ENCODE data around the gene NFASC. TPM values are rescaled to one million over a fixed set of nuclear protein-coding genes. Genes with fewer than 3 reads are reported as not detected.

NFASC gene
- total RNA-seq, 1 donor from 2014 or later = 2.7 TPM

DNA sequence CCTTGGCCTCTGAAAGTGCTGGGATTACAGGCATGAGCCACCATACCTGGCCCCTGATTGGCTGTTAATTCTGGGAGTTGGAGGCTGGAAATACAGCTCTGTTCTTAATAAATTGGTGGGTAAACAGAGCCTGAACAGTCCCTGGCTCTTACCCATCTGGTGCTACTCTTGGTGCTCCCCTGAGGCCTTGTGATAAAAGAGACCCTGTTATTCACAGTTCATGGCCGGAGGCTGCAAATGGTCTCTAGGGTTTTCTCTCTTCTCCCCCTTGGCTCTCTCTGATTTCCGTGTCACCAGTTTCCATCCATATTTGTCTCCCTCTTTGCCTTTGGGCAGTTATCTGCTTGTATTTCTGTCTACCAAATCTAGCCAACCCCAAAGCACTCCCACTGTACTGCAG, 17.2 kb downstream of the NFASC start:
- ATAC-seq = no peak

DNA sequence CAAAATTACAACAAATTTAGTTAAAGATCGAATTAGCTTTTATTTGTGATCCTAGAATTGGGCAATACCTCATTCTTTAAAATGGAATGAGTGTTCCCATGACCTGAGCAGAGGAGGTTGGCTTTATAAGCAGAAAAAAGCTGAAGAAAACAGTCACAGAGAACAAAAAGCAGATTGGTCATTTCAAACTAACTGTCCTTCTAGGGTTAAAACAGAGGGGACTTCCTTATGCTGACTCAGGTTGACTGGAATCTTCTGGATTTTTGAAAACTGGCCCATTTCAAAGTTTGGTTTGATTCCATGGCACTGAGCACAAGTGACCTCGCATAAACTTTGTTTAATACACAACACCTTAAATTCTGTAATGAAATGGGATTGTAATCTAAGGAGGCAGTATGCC, 17.6 kb downstream of the NFASC start:
- DNase-seq (ENCODE audit: low spot score) = no peak
- peak; percentile 22 for ATAC-seq

More for the DNA sequence above, 17.2 kb downstream of the NFASC start:
- DNase-seq (ENCODE audit: low spot score) = no peak

DNA sequence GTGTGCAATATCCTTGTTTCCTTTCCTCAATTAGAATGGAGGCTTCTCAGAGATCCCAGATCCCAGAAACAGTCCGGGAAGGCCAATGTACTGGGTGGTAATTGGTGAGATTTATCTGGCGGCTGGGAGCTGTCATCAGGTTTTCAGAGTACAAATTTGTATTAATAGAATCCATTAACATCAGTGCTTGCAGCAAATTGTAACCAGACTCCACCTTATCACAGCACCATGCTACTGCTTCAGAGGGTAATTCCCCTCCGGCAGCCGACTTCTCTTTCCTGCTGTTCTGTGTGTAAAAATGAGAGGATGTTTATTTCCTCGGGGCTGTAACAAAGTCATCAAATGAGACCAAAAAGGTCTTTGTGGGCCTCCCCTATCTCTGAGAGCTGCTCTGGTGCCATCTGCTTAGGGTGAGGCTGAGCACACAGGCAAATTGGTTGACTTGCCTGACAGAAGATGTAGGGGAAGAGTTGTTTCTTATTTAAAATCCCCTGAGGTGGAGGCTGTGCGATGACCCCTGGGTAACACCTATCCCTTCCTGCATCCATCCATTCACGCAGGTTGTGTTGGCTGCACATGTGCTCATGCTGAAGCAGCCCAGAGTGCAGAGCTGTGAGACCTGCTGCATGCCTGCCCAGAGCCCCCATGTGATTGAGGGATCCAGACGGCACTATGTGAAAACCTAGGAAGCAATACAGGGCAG, 19.2 kb downstream of the NFASC start:
- no peak for DNase-seq (ENCODE audit: low spot score)
- no peak for ATAC-seq

DNA sequence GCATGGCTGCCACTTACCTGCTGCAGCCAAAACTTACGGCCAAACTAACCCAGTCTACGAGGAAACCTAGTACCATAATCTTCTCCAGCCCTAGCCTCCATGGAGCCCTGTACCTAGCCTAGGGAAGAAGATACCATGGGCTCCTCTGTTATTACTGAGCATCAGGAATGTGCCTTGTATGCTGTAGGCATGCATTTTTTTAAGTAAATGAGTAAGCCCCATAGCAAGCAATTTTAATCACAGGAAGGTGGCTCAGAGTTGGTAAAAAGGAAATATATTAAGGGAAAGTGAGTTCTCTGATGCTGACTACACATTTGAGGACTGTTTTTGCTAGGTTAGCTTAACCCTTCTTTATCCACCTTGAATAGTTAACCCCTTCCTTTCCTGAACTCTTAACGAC, 21.2 kb downstream of the NFASC start:
- ATAC-seq (no peak), DNase-seq (ENCODE audit: low spot score) (no peak)

DNA sequence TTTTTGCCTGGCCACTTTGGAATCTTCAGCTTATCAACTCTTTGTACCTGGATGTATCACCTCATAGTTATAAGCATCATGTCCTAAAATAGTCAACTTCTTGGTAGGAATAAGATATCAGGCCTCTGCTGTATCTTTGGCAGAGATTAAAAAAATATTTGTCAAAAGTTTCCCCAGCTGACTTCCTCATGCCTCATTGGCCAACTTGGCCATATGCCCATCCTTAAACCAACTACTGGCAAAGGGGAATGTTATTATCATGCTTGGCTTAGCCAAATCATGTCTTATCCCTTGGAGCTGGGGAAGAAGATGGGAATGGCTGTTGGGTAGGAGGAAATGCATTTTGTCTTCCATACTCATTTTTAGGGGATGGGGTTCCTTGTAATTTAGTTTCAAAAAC, 23.4 kb downstream of the NFASC start:
- no peak for DNase-seq (ENCODE audit: low spot score)
- ATAC-seq = no peak

DNA sequence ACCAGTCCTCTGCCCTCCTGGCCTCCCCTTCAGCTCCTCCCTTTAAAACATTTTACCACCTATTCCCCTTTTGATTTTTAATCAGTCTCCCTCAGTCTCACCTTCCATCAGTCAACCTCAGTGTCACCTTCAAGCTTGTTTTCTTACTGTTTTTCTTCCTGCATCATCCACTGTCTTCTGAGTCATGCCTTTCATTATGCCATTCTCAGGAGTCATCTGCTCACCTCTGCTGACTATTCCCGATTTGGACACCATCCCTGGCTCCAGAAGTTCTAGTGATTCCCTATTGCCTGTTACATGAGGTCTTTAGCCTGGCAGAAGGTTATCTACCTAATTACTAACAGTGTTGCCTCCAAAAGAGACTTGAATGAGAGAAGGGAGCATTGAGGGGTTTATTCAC, 23.9 kb downstream of the NFASC start:
- DNase-seq (ENCODE audit: low spot score) (no peak), ATAC-seq (no peak)

DNA sequence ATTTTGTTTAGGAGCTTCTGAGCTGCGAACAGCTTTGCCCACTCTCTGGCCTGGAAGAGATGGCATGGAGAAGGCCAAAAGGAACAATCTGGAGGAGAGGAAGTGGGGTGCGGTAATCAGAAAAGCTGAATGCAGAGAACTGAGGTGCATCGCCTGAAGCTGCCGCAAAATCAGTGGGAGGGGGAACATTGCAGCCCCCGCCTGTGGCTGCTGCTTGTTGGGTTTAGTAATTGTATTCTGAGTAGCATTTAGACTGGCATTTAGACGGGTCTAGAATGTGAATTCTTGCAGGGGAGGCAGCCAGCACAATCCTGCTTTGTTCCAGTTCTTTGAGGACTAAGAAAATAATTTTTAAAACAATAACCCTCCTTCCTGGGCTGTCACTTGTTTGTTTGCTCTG, 25.4 kb downstream of the NFASC start:
- ATAC-seq = no peak
- no peak for DNase-seq (ENCODE audit: low spot score)

DNA sequence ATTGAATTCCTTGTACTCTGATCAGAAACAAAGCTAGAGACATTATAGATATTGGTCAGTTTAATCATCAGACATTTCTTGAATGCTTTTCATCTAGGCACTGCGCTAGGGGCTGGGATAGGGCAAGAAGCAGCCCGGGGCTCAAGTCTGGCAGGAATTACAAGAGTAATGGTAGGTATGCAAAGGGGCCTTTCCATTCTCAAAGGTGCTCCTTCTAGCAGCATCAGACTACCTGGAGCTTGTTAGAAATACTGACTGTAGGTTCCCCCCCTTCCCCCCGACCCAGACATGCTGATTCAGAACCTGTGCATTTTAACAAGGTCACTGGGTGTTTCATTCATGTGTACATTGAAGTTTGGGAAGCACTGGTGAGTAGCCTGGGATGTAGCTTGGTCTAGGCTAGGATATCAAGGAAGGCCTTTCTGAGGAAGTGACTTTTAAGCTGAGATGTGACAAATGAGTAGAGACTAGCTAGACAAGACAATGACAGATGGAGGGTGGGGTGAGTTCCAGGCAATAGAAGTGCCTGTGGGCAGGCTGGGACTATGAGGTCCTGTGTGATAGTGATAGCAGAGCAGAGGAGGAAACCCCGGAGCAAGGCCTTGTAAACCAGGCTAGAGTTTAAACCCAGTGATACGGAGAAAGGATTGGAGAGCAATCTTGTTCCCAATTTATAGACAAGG, 26.3 kb downstream of the NFASC start:
- no peak for ATAC-seq

DNA sequence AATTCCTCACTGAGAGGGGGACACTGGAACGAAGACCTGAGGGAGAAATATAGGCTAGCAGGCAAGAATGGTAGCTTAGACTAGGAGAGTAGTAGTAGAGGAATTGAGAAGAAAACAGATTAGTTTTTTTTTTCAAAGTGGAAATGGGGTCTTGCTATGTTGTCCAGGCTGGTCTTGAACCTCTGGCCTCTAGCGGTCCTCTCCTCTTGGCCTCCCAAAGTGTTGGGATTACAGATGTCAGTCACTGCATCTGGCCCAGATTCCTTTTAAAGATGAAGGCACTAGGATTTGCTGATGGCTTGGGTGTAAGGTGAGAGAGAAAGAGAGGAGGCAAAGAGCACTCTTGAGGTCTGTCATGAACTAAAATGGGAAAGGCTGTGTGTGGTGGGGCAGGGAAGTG, 30.1 kb downstream of the NFASC start:
- no peak for ATAC-seq
- no peak for DNase-seq (ENCODE audit: low spot score)

More for the DNA sequence above, 26.3 kb downstream of the NFASC start:
- no peak for DNase-seq (ENCODE audit: low spot score)

DNA sequence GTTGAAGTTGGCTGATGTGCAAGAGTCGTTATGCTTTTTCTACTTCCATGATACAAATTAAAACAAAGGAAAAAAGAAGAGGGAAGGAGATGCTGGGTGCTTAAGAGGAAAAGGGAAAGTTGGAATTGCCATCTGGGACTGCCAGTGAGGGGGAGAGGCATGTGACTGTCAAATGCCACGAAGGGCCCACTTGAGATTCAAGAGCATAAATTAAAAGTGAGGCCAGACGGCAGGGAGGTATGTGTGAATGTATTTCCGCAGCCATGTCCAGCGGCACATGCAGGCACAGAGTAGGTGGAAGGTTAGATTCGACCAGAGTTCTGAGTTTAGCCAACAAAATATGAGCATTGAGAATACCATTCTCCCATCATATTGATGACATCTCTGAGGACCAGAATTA, 32.0 kb downstream of the NFASC start:
- no peak for ATAC-seq
- no peak for DNase-seq (ENCODE audit: low spot score)

DNA sequence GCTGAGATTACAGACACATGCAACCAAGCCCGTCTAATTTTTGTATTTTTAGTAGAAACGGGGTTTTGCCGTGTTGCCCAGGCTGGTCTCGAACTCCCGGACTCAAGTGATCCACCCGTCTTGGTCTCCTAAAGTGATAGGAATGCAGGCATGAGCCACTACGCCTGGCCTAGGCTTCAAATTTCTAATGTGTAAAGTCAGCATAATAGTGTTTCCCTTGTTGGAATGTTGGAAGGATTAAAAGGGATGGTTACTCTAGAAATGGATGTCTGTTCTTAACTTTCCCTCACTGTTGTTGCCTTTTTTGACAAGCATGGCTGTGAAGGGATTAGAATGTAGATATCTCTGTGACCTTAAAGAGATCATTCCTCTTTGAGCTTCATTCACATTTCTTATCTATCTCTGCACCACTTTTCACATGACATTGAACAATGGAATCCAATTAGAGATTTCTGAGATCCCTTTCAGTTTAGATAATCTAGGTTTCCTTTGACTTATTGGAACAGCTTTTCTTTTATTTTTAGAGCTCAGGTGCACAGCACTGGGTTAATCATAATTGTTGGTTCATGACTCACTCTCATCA, 33.7 kb downstream of the NFASC start:
- DNase-seq (ENCODE audit: low spot score) (no peak), ATAC-seq (no peak)

DNA sequence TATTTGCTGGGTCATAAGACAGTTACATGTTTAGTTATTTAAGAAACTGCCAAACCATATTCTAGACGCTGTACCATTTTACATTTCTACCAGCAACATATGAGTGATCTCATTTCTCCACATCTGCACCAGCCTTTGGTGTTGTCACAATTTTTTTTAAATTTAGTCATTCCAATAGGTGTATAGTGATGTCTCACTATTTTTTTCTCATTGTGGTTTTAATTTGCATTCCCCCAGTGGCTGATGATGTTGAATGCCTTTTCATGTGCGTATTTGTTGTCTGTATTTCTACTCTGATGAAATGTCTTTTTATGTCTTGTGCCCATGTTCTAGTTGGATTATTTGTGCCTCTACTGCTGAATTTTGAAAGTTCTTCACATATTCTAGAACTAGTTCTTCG, 38.4 kb downstream of the NFASC start:
- ATAC-seq (no peak), DNase-seq (ENCODE audit: low spot score) (no peak)

DNA sequence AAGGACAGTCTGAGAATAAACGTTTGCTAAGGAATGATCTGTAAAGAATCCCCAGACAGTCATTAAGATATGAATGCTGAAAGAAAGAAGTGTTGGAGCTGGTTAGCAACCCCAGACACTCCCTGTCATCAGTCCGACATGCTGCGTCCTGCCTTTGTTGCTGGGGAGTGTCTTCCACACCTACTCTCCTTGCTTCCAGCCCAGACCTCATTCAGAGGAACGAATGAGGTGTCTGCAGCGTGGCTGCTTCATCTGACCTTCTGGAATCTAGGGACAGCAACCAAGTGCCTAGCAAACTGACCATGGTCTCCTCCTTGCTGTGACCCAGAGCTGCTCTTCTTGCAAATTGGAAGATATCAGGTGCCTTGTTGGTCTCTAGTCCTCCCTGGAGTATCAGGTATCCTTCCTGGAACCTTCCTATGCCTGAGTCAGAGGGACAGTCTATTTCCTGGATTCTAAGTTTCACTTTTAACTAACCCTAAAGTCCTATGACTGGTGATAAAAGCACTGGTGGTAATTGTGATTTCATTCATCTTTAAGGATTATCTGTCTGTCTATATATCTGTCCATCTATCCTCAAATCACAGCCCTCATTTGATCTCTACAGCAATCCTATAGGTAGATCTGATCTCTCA, 45.3 kb downstream of the NFASC start:
- DNase-seq (ENCODE audit: low spot score) (no peak), ATAC-seq (no peak)

DNA sequence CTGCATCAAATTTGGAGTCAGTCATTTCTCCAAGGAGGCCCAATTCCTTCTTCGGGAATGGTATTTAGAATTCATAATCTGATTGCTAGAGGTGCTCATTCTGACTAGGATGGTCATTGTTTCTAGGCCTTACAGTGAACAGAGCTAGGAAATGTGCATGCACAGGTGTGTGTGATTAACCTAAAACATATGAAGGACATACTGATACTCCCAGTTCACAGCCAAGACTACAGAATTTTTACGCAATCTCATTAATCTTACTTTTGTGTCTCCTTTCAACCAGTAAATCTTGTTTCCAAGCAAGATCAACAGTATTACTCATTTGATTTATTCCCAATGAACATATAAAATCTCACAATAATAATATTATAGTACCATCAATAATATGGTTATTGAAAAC, 47.1 kb downstream of the NFASC start:
- DNase-seq (ENCODE audit: low spot score) (no peak), ATAC-seq (no peak)

DNA sequence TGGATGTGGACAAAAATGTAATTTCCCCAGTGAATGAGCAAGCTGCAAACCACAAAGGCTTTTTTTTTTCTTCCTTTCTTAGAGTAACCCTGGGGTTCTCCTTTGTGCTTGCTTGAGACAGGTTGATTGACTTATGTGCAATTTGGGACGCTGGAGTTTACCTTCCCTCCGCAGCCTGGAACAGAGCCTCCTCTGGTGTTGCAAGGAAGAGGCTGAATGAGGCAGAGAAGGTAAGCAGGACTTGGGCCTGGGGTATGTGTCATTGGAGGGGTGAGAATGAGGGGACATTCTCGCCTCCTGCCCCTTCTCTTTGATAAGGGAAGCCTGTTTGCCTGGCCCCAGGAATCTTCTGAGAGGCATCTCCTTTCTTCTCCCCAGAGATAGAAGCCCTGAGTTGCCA, 49.8 kb downstream of the NFASC start:
- ATAC-seq = peak; percentile 40
- no peak for DNase-seq (ENCODE audit: low spot score)

DNA sequence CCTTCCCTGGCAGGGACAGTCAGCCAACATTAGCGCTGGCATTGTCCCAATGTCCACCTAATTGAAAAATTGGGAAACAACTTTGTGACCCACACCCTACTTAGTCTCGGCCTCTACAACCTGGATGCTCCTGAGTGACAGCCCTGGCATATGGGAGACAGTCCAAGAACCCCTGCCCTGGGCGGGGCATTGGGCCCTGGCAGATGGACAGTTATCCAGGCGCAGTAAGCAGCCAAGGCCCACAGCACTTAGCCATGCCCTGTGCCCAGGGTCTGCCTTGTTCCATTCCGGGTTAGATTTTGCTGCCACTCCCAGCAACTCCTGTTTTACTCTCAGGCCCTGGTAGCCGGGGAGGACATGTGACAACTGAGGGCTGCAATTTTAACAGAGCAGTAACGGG, 50.3 kb downstream of the NFASC start:
- ATAC-seq (peak; percentile 95), DNase-seq (ENCODE audit: low spot score) (peak; percentile 80)

DNA sequence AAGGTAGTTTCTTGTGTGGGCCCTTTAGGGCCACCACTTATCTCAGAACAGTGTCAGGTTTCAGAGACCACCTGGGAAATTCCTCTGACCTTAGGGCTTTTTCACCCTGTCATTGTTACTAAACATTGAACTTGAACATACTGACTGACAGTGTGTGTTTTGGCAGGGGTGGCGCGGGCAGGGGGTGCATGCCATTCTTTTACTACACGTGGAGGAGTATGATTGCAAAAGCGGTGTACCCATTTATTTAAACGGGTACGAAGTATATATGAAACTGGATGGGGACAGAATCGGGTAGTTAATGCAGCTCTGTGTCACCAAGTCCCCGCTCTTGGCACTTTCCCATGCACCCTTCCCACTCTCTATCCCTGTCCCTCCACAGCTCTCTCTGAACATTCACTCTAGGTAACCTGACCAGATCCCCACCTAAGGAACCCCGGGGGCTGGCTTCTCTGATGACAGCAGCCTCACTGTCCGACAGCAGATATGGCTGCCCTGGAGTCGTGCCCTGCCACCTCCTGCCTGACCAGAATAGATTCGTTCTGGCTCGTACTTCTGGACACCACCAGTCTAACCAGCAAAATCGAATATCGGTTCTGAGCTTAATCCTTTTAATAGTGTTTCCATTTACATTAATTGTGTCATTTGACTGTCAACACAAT, 51.3 kb downstream of the NFASC start:
- ATAC-seq = no peak
- DNase-seq (ENCODE audit: low spot score) = no peak

DNA sequence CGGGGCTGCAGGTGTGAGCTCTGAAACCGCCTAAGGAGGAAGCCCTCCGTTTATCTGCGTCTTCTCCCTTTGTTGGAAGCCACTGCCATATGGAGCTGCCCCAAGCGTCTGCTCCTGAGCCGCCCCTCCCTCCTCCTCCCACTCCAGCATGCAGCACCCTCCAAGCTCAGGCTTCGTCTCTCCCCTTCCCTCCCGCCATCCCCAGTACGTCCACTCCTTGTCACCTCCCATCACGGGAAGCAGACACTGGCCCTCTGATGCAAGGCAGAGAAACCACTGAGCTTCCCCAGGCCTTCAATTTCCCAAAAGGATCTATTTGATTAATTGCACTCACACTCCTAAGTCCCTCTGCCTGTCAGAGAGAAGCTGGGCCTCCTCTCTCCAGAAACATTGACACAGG, 52.5 kb downstream of the NFASC start:
- DNase-seq (ENCODE audit: low spot score) (no peak), ATAC-seq (no peak)

DNA sequence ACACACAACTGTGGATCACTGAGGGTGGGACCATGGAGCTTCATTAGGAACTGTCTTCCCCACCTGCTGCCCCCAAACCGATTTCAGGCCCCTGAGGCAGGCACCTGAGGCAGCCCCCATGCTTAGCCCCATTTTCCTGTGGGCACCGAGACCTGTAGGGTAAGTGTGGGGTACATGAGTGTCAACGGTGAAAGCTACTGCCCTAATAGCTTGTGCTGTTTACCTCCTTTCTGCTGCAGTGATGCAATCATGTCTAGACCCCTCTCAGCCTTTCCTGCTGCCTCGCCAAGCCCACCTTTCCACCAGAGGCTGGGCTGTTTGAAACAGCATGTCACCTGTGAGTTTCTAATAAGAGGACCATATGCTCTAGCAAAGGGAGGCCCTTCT, 53.0 kb downstream of the NFASC start:
- ATAC-seq (no peak), DNase-seq (ENCODE audit: low spot score) (no peak)

DNA sequence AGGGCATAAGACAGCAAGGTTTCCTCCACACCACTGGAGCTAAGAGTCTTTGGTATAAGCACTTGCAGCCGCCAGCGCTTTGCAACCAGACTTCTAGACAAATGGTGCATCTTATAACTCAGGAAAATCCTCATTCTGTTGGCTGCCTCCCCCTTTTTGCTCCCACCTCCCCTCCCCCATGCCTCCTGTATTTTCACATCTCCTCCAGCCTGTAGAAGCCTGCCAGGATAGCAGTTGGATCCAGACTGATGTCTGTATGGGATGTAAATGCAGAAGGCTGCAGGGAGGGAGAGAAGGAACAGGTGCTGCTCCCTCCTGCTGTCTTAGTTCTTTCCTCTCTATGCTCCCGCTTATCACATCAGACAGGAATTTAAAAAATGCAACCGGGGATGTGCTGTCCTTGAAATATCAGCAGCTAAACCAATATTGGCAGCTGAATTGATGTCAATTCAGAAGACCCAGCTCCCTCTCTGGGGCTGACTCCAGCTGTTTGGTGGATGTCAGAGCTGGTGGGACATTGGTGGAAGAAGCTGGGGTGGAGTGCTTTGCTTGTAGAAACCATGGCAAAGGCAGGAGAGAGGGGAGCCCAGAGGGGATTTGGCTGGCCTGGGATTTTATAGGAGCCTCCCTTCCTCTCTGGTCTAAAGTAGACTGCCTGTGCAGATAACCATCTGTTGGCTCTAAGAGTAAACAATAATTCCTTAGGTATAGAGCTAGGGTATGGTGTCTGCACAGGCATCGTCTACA, 53.5 kb downstream of the NFASC start:
- ATAC-seq (no peak), DNase-seq (ENCODE audit: low spot score) (no peak)

DNA sequence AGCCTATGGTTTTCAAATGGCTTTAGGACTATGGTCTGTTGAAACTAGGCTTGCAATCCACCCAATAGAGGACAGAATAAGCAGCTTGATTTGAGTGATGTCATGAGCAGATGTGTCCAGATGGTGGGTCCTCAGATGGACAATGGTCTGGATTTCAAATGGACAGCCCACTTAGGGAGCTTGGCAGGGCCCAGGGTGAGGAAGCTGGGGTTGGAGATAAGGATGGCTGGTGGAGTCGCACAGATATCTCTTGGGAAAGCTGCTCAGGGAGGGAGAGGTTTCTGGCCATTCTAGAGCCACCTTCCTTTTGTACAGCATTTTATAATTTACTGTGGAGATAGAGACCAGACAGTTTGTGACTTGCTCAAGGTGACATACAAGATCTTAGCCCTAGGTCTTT, 55.0 kb downstream of the NFASC start:
- no peak for ATAC-seq
- DNase-seq (ENCODE audit: low spot score) = no peak
